Measurements from ENCODE around the gene OSCAR. TPM values are rescaled to one million over a fixed set of nuclear protein-coding genes. Genes with fewer than 3 reads are reported as not detected.

Gene OSCAR
- total RNA-seq, 1 donor from 2014 or later: 0.37 TPM

DNA sequence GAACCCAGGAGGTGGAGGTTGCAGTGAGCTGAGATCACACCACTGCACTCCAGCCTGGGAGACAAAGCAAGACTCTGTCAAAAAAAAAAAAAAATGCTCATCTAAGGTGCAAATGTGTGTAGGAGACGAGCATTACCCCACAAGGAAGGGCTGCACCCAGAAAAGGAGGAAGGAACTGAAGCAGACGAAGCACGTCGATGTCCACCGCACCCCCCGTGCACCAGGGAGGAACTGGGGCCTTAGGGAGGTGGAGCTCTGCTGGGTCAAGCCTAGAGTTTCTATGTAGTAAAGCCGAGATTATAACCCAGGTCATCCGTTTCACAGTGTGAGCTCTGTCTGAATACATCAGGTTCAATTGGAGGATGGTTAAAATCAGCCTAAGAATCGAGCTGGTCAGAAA is 38.0 kb downstream of the OSCAR start:
- TF ChIP-seq, protein P1, sequence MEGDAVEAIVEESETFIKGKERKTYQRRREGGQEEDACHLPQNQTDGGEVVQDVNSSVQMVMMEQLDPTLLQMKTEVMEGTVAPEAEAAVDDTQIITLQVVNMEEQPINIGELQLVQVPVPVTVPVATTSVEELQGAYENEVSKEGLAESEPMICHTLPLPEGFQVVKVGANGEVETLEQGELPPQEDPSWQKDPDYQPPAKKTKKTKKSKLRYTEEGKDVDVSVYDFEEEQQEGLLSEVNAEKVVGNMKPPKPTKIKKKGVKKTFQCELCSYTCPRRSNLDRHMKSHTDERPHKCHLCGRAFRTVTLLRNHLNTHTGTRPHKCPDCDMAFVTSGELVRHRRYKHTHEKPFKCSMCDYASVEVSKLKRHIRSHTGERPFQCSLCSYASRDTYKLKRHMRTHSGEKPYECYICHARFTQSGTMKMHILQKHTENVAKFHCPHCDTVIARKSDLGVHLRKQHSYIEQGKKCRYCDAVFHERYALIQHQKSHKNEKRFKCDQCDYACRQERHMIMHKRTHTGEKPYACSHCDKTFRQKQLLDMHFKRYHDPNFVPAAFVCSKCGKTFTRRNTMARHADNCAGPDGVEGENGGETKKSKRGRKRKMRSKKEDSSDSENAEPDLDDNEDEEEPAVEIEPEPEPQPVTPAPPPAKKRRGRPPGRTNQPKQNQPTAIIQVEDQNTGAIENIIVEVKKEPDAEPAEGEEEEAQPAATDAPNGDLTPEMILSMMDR (IDR thresholded peaks at IDR 0.05): no peak
- H3K9me3 Mint-ChIP-seq (ENCODE audit: low read depth): peaks cover 2% of the 10 kb centered on the region
- H3K27ac Mint-ChIP-seq (ENCODE audit: unreplicated experiment): no peak overlapping the region
- H3K4me1 Mint-ChIP-seq (ENCODE audit: low read depth): no peaks in the 10 kb centered on the region
- DNase-seq (ENCODE audit: low spot score): no peak
- no peaks in the 10 kb centered on the region for H3K36me3 Mint-ChIP-seq (ENCODE audit: low read depth)
- H3K4me3 Mint-ChIP-seq (ENCODE audit: unreplicated experiment): no peak overlapping the region
- H3K27me3 Mint-ChIP-seq (ENCODE audit: low read depth): no peaks in the 10 kb centered on the region

DNA sequence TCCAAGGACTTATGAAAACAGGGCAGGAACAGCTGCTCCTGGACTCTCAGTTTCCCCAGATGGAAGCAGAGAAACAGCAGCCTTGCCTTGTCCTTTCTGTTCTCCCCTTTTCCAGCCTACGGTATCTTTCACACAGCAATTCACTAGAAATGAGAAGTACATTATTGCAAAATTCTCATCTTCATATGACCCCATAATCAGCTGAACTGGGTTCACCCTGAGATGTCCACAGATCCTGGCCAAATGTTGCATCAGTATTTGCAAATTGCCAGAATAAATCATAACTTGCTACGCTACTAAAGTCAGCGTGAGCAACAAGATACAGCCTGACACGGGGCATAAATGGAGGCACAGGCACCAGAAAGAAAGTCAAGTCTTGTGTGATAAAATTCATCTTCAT is 53.0 kb downstream of the OSCAR start:
- no peak overlapping the region for H3K4me3 Mint-ChIP-seq (ENCODE audit: unreplicated experiment)
- no peaks in the 10 kb centered on the region for H3K4me1 Mint-ChIP-seq (ENCODE audit: low read depth)
- H3K36me3 Mint-ChIP-seq (ENCODE audit: low read depth): no peaks in the 10 kb centered on the region

DNA sequence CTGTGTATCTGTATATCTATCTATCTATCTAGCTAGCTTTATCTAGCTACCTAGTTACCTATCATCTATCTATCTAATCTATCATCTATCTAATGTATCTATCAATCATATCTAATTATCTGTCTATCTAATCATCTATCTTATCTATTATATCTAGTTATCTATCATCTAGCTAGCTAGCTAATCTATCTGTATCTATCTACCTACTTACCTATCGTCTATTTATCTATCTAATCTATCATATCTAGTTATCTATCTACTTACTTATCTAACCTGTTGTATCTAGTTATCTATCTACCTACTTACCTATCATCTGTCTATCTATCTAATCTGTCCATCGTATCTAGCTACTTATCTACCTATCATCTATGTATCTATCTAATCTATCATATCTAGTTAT is 54.8 kb downstream of the OSCAR start:
- Mint-ChIP-seq H3K27ac (ENCODE audit: unreplicated experiment) (no peak overlapping the region), H3K4me1 (ENCODE audit: low read depth) (no peaks in the 10 kb centered on the region), H3K27me3 (ENCODE audit: low read depth) (peaks cover 9% of the 10 kb centered on the region), H3K9me3 (ENCODE audit: low read depth) (peaks cover 3% of the 10 kb centered on the region), H3K4me3 (ENCODE audit: unreplicated experiment) (no peak overlapping the region), H3K36me3 (ENCODE audit: low read depth) (no peaks in the 10 kb centered on the region)
- TF ChIP-seq, protein P1 (IDR thresholded peaks at IDR 0.05): no peak
- no peak for DNase-seq (ENCODE audit: low spot score)

More for the DNA sequence above, 53.0 kb downstream of the OSCAR start:
- TF ChIP-seq, protein P1 (IDR thresholded peaks at IDR 0.05): no peak
- H3K27ac Mint-ChIP-seq (ENCODE audit: unreplicated experiment): no peak overlapping the region
- no peak for DNase-seq (ENCODE audit: low spot score)
- H3K9me3 Mint-ChIP-seq (ENCODE audit: low read depth): peaks cover 5% of the 10 kb centered on the region
- H3K27me3 Mint-ChIP-seq (ENCODE audit: low read depth): peaks cover 9% of the 10 kb centered on the region

Other genes with a start within 250 kb of the OSCAR start
- gene MYADM, start 232.9 kb downstream of the OSCAR start, total RNA-seq: 184 to 293 TPM (median 292 TPM) in 3 replicates
- gene PRKCG, start 218.6 kb downstream of the OSCAR start, total RNA-seq: 0.15 to 0.56 TPM in 2 of 3 replicates, not detected in the other
- gene CACNG7, start 191.5 kb downstream of the OSCAR start, total RNA-seq: not detected in 3 replicates
- gene CACNG8, start 137.9 kb downstream of the OSCAR start, total RNA-seq: 0.05 TPM in 1 of 3 replicates, not detected in the others
- not detected in 3 replicates for gene CACNG6, start 109.2 kb downstream of the OSCAR start, total RNA-seq
- not detected in 3 replicates for gene VSTM1, start 36.9 kb downstream of the OSCAR start, total RNA-seq
- gene TARM1, start 19.4 kb downstream of the OSCAR start, total RNA-seq: not detected in 3 replicates
- 77.4 to 93.7 TPM (median 92.1 TPM) in 3 replicates for gene NDUFA3, start 2.1 kb upstream of the OSCAR start, total RNA-seq
- gene TFPT, start 14.9 kb upstream of the OSCAR start, total RNA-seq: 23.3 to 28.5 TPM (median 28.0 TPM) in 3 replicates
- gene PRPF31, start 15.0 kb upstream of the OSCAR start, total RNA-seq: 45.8 to 62.5 TPM (median 45.9 TPM) in 3 replicates
- gene CNOT3, start 37.0 kb upstream of the OSCAR start, total RNA-seq: 33.1 to 47.3 TPM (median 33.7 TPM) in 3 replicates
- 4.4 to 6.0 TPM (median 4.5 TPM) in 3 replicates for gene LENG1, start 58.9 kb upstream of the OSCAR start, total RNA-seq
- 0.73 to 3.7 TPM (median 3.2 TPM) in 3 replicates for gene TMC4, start 72.4 kb upstream of the OSCAR start, total RNA-seq
- 71.4 to 83.8 TPM (median 76.6 TPM) in 3 replicates for gene MBOAT7, start 88.8 kb upstream of the OSCAR start, total RNA-seq
- 39.6 to 46.2 TPM (median 40.5 TPM) in 3 replicates for gene TSEN34, start 90.5 kb upstream of the OSCAR start, total RNA-seq
- 689 to 819 TPM (median 699 TPM) in 3 replicates for gene RPS9, start 100.1 kb upstream of the OSCAR start, total RNA-seq
- not detected in 3 replicates for gene LILRB3, start 122.2 kb upstream of the OSCAR start, total RNA-seq
- gene LILRA6, start 142.0 kb upstream of the OSCAR start, total RNA-seq: not detected in 3 replicates
- gene LILRB5, start 156.5 kb upstream of the OSCAR start, total RNA-seq: not detected in 3 replicates
- gene LILRB2, start 180.3 kb upstream of the OSCAR start, total RNA-seq: not detected in 3 replicates
- gene LILRA5, start 212.4 kb upstream of the OSCAR start, total RNA-seq: not detected in 3 replicates
- gene LILRA4, start 238.4 kb upstream of the OSCAR start, total RNA-seq: not detected in 3 replicates

Measured in chondrocyte (in vitro differentiated cells).